H1 (cell line): ENCODE measurements around the gene GAD2. TPM values are rescaled to one million over a fixed set of nuclear protein-coding genes. Genes with fewer than 3 reads are reported as not detected.

Experiments
- CTCF ChIA-PET: fragments of 300-600 bp; sonication (Branson Sonifier 250); formaldehyde crosslinking; loops from one replicate; lab custom pipeline; 2021; ENCODE audit not compliant: partially characterized antibody; lab: Charles Lee
- POLR2A ChIA-PET: fragments of 300-600 bp; sonication (Branson Sonifier 250); formaldehyde crosslinking; loops from one replicate; lab custom pipeline; 2021; ENCODE audit warnings: inconsistent platforms; ENCODE audit not compliant: partially characterized antibody; lab: Charles Lee
- DNase-seq, 2 experiments: peaks; one replicate each; pipeline versions ENCODE4 v3.0.0 to v3.0.0-alpha.2; 2010 to 2022; ENCODE audit warnings: low spot score in 2 of 2, low read depth in 1 of 2, mixed read lengths in 1 of 2
- FAIRE-seq: peaks from 2 replicates; lab custom pipeline; 2011; peaks lifted over from hg19 to GRCh38; lab: Jason Lieb, UNC
- H2AFZ ChIP-seq: 2 replicates; pipeline ENCODE4 v1.8.1; 2012; ENCODE audit warnings: low read length, inconsistent platforms
- H2AK5ac ChIP-seq: 2 replicates; pipeline ENCODE4 v1.6.1; 2013; ENCODE audit warnings: low read depth, low read length
- H2BK120ac ChIP-seq: replicated peaks from 2 replicates; pipeline ENCODE3; 2013; ENCODE audit warnings: low read depth, low read length, inconsistent platforms
- H2BK12ac ChIP-seq: 2 replicates; pipeline ENCODE4 v1.6.1; 2013; ENCODE audit warnings: low read depth, low read length
- H2BK15ac ChIP-seq: 2 replicates; pipeline ENCODE4 v1.6.1; 2013; ENCODE audit warnings: low read length
- H2BK20ac ChIP-seq: 2 replicates; pipeline ENCODE4 v1.6.1; 2013; ENCODE audit warnings: low read length
- H2BK5ac ChIP-seq: 2 replicates; pipeline ENCODE4 v1.6.1; 2013; ENCODE audit warnings: low read depth, low read length
- H3K14ac ChIP-seq: 2 replicates; pipeline ENCODE4 v1.6.1; 2013; ENCODE audit warnings: inconsistent platforms; ENCODE audit not compliant: insufficient read length
- H3K18ac ChIP-seq: 2 replicates; pipeline ENCODE4 v1.6.1; 2013; ENCODE audit warnings: low read length; ENCODE audit errors: extremely low read depth
- H3K23ac ChIP-seq: 2 replicates; pipeline ENCODE4 v1.6.1; 2013; ENCODE audit warnings: inconsistent platforms; ENCODE audit not compliant: insufficient read length
- H3K23me2 ChIP-seq: 2 replicates; pipeline ENCODE4 v1.6.1; 2013; ENCODE audit warnings: low read depth, low read length
- H3K27ac ChIP-seq: 2 replicates; pipeline ENCODE4 v1.6.1; 2011; ENCODE audit warnings: low read depth, low read length, inconsistent platforms
- H3K27me3 ChIP-seq, 4 experiments: replicated peaks in 1 of 4; 1 replicate in 1 of 4; 2 replicates in 3 of 4; pipeline versions ENCODE4 v1.6.1 to v1.8.1; 2011 to 2013; ENCODE audit warnings: low read length in 3 of 4, mild to moderate bottlenecking in 3 of 4, inconsistent platforms in 2 of 4, mixed read lengths in 2 of 4, moderate library complexity in 1 of 4; ENCODE audit not compliant: control insufficient read depth in 3 of 4, insufficient read depth in 3 of 4; ENCODE audit errors: extremely low read depth in 1 of 4
- H3K36me3 ChIP-seq, 4 experiments: 2 replicates each; pipeline versions ENCODE4 v1.6.1 to v1.8.1; 2011 to 2013; ENCODE audit warnings: mild to moderate bottlenecking in 4 of 4, low read length in 3 of 4, moderate library complexity in 2 of 4, control low read depth in 1 of 4, inconsistent platforms in 1 of 4; ENCODE audit not compliant: insufficient read depth in 4 of 4, control insufficient read depth in 2 of 4
- H3K4ac ChIP-seq: replicated peaks from 2 replicates; pipeline ENCODE3; 2013; ENCODE audit warnings: low read length, low read depth, mixed read lengths, inconsistent platforms; ENCODE audit not compliant: insufficient read length
- H3K4me1 ChIP-seq, 4 experiments: replicated peaks in 1 of 4; 1 replicate in 1 of 4; 2 replicates in 3 of 4; pipeline versions ENCODE4 v1.6.1 to v1.8.1; 2011 to 2013; ENCODE audit warnings: low read length in 3 of 4, inconsistent platforms in 2 of 4, mixed read lengths in 1 of 4; ENCODE audit not compliant: insufficient read depth in 4 of 4, control insufficient read depth in 3 of 4
- H3K4me2 ChIP-seq, 2 experiments: 2 replicates each; pipeline versions ENCODE4 v1.6.1 to v1.8.1; 2011 to 2013; ENCODE audit warnings: low read depth in 2 of 2, low read length in 2 of 2, control low read depth in 1 of 2, inconsistent platforms in 1 of 2, mild to moderate bottlenecking in 1 of 2; ENCODE audit not compliant: insufficient read depth in 1 of 2
- H3K4me3 ChIP-seq, 4 experiments: fragments of 200-600, 300-600 bp in 1 of 4; sonication (generic), shearing (Covaris generic), sonication (Bioruptor Twin) in 1 of 4; 2 replicates each; pipeline versions ENCODE4 v1.5.1 to v1.8.1; 2011 to 2016; ENCODE audit warnings: low read length in 4 of 4, low read depth in 3 of 4, control low read depth in 2 of 4, inconsistent platforms in 2 of 4, mild to moderate bottlenecking in 2 of 4, mixed read lengths in 1 of 4, moderate library complexity in 1 of 4; ENCODE audit not compliant: insufficient read depth in 2 of 4; ENCODE audit errors: extremely low read depth in 1 of 4
- H3K56ac ChIP-seq: replicated peaks from 2 replicates; pipeline ENCODE3; 2013; ENCODE audit warnings: low read depth, mild to moderate bottlenecking, mixed read lengths, low read length, inconsistent platforms; ENCODE audit not compliant: insufficient read length
- H3K79me1 ChIP-seq: 2 replicates; pipeline ENCODE4 v1.6.1; 2013; ENCODE audit warnings: low read depth, low read length, control low read depth
- H3K79me2 ChIP-seq, 2 experiments: 2 replicates each; pipeline versions ENCODE4 v1.6.1 to v1.8.1; 2012 to 2013; ENCODE audit warnings: low read length in 2 of 2, mild to moderate bottlenecking in 2 of 2, inconsistent platforms in 1 of 2; ENCODE audit not compliant: insufficient read depth in 2 of 2, control insufficient read depth in 1 of 2
- H3K9ac ChIP-seq, 4 experiments: replicated peaks in 1 of 4; 1 replicate in 1 of 4; 2 replicates in 3 of 4; pipeline versions ENCODE4 v1.6.1 to v1.8.1; 2011 to 2013; ENCODE audit warnings: low read depth in 3 of 4, low read length in 3 of 4, control low read depth in 2 of 4, mild to moderate bottlenecking in 2 of 4, moderate library complexity in 2 of 4, inconsistent platforms in 1 of 4; ENCODE audit errors: extremely low read depth in 1 of 4
- H3K9me3 ChIP-seq, 2 experiments: 2 replicates each; pipeline versions ENCODE4 v1.6.1 to v1.8.1; 2012 to 2013; ENCODE audit warnings: mild to moderate bottlenecking in 2 of 2, moderate library complexity in 2 of 2, control low read depth in 1 of 2, inconsistent platforms in 1 of 2, low read depth in 1 of 2, low read length in 1 of 2, mixed read lengths in 1 of 2; ENCODE audit not compliant: insufficient read depth in 2 of 2
- H4K20me1 ChIP-seq, 2 experiments: replicated peaks in 1 of 2; 2 replicates each; pipeline versions ENCODE3 to v1.8.1; 2011 to 2013; ENCODE audit warnings: inconsistent platforms in 2 of 2, low read length in 2 of 2, mild to moderate bottlenecking in 1 of 2; ENCODE audit not compliant: insufficient read depth in 2 of 2, control insufficient read depth in 1 of 2
- H4K5ac ChIP-seq: 2 replicates; pipeline ENCODE4 v1.6.1; 2013; ENCODE audit warnings: low read length, low read depth, mixed read lengths, inconsistent platforms; ENCODE audit not compliant: insufficient read length
- H4K8ac ChIP-seq: 2 replicates; pipeline ENCODE4 v1.8.0; 2013; ENCODE audit warnings: mild to moderate bottlenecking, moderate library complexity, low read length, inconsistent platforms; ENCODE audit not compliant: insufficient read depth; ENCODE audit errors: extremely low read depth
- H4K91ac ChIP-seq: replicated peaks from 2 replicates; pipeline ENCODE3; 2013; ENCODE audit warnings: low read length, mixed read lengths, inconsistent platforms; ENCODE audit not compliant: insufficient read length
- BCL11A ChIP-seq, 2 experiments: IDR thresholded peaks; one replicate each; pipeline ENCODE4 v1.6.1; 2011; ENCODE audit warnings: low read depth in 2 of 2, low read length in 2 of 2, mild to moderate bottlenecking in 2 of 2
- E2F6 ChIP-seq: IDR thresholded peaks from 2 replicates; pipeline ENCODE4 v1.6.1; 2012; ENCODE audit warnings: inconsistent platforms
- EZH2 ChIP-seq: fragments of 200-600 bp; sonication (generic); IDR thresholded peaks from 2 replicates; pipeline ENCODE4 v1.7.1; 2012; ENCODE audit warnings: low read depth, mild to moderate bottlenecking, moderate library complexity, low read length, inconsistent platforms; ENCODE audit not compliant: severe bottlenecking
- KDM4A ChIP-seq: IDR thresholded peaks from one replicate; pipeline ENCODE4 v1.7.1; 2012; ENCODE audit warnings: low read depth, mild to moderate bottlenecking, moderate library complexity, low read length, inconsistent platforms; ENCODE audit not compliant: severe bottlenecking
- RFX5 ChIP-seq: IDR thresholded peaks from 2 replicates; pipeline ENCODE4 v1.6.1; 2011; ENCODE audit warnings: low read depth, low read length, improper control_type of control experiment, borderline replicate concordance
- RNF2 ChIP-seq: fragments of 200-900, 300-1000 bp; sonication (generic); IDR thresholded peaks from 2 replicates; pipeline ENCODE4 v1.7.1; 2016; ENCODE audit warnings: borderline replicate concordance, low read depth, mild to moderate bottlenecking, antibody characterized with exemption, low read length; ENCODE audit not compliant: poor library complexity, severe bottlenecking; ENCODE audit errors: missing control alignments
- SUZ12 ChIP-seq: fragments of 200-600 bp; sonication (generic); IDR thresholded peaks from 2 replicates; pipeline ENCODE4 v1.6.1; 2012; ENCODE audit warnings: mild to moderate bottlenecking, inconsistent platforms, low read length, moderate library complexity, mixed read lengths
- WGBS, 2 experiments: shearing (Covaris generic) in 1 of 2; methylation state at CpG; one replicate each; pipeline versions ENCODE4 v1.1.6 to v1.1.7; 2013 to 2015; ENCODE audit warnings: low lambda C conversion rate in 2 of 2, mixed read lengths in 2 of 2, inconsistent platforms in 1 of 2, low coverage in 1 of 2, missing lambda C conversion rate in 1 of 2; ENCODE audit not compliant: insufficient replicate concordance in 2 of 2, insufficient coverage in 1 of 2, insufficient read length in 1 of 2; ENCODE audit errors: extremely low coverage in 1 of 2, missing lambda C conversion rate in 1 of 2; 5-methylcytosine and 5-hydroxymethylcytosine counted together
- polyA plus RNA-seq, 7 experiments: library from polyadenylated mRNA; depleted of rRNA in 3 of 7; stranded (reverse) in 5 of 7; unstranded in 2 of 7; fragments of >200 nt in 5 of 7; fragments of 200-250 nt in 2 of 7; gene quantifications; 1 replicate in 5 of 7; 2 replicates in 1 of 7; 4 replicates in 1 of 7; pipeline versions ENCODE4 v1.2.1 to v1.2.3, GENCODE V29; 2011 to 2013; ENCODE audit warnings: missing spikeins in 2 of 7, mixed read lengths in 2 of 7
- total RNA-seq: library from RNA; stranded (reverse); fragmentation: NEBNext Ultra II Directional; extraction: Animal tissue kit (Norgen Biotek cat#: 25700); gene quantifications from 2 replicates; pipeline ENCODE4 v1.2.1, GENCODE V29; 2021

The GAD2 gene
- total and polyA plus RNA-seq, 2 of the 8 experiments (the other 6 are each of a cell fraction or from before 2014, with no cell fraction given): 0.30 to 0.47 TPM

GRCh38 chr10:26217396-26218086 is 967 bp downstream of the GAD2 start:
- H3K27ac ChIP-seq: no peak overlapping the region
- no peak overlapping the region; the same call in 1 of the 2 replicates for H4K8ac ChIP-seq
- H2BK15ac ChIP-seq: no peak overlapping the region
- no peak overlapping the region for H3K4ac ChIP-seq
- H4K20me1 ChIP-seq: peaks cover 0 to 2% of the 10 kb centered on the region in 2 experiments
- ChIA-PET POLR2A (no interaction called here), CTCF (interaction anchor here (0.6 to 1.2 kb wide), 4 partner anchors 60 to 1071 kb away, joined by 3 to 5 read pairs (median 3); no protein-coding TSS in a partner anchor)
- no peak overlapping the region for H3K9ac ChIP-seq
- FAIRE-seq: no peak
- peaks cover 35% of the 10 kb centered on the region for H3K23me2 ChIP-seq
- peaks cover 51 to 85% (median 73%) of the 10 kb centered on the region in 4 experiments for H3K27me3 ChIP-seq
- no peak overlapping the region for H3K56ac ChIP-seq
- H3K4me1 ChIP-seq: peaks cover 11 to 40% (median 22%) of the 10 kb centered on the region in 4 experiments
- 0 out of 2 replicates have a peak overlapping the region, but pooled peaks have one; percentile 11 for H2AFZ ChIP-seq
- H3K4me2 ChIP-seq: peak overlapping the region; percentile 92 to 98
- H2BK120ac ChIP-seq: no peak overlapping the region
- H3K79me2 ChIP-seq: no peaks in the 10 kb centered on the region
- WGBS, 2 experiments: 2% methylated on average over 50 of the region's 64 CpGs; no CpG with 5 or more reads in 1 of the 2 experiments
- no peak overlapping the region for H3K14ac ChIP-seq
- no peaks in the 10 kb centered on the region for H3K9me3 ChIP-seq
- no peak overlapping the region for H4K91ac ChIP-seq
- H3K18ac ChIP-seq: peak overlapping the region; percentile 40; the same call in 1 of the 2 replicates
- peak overlapping the region; percentile 17; the same call in 1 of the 2 replicates for H2BK5ac ChIP-seq
- no peak overlapping the region for H2AK5ac ChIP-seq
- H3K36me3 ChIP-seq: no peaks in the 10 kb centered on the region
- peak overlapping the region; percentile 33 to 68 (median 54) for H3K4me3 ChIP-seq
- H2BK20ac ChIP-seq: no peak overlapping the region
- H3K23ac ChIP-seq: no peak overlapping the region
- no peaks in the 10 kb centered on the region; the same call in 1 of the 2 replicates for H3K79me1 ChIP-seq
- TF ChIP-seq SUZ12 (peak; percentile 76), RFX5 (no peak), EZH2 (peak; percentile 89), RNF2 (peak; percentile 64), KDM4A (peak; percentile 84), E2F6 (peak; percentile 10; the same call in 1 of the 2 replicates), BCL11A (IDR thresholded peaks at IDR 0.05; ENCODE audit: low read depth in 2 of 2, low read length in 2 of 2) (no peak)
- TF ChIP-seq, all 59 proteins: peak for 5
- H4K5ac ChIP-seq: no peak overlapping the region
- peak in 1 of 2 experiments; percentile 81 for DNase-seq
- peak overlapping the region; percentile 29; the same call in 1 of the 2 replicates for H2BK12ac ChIP-seq
